Osteoblast (primary cell): ENCODE measurements around the gene TPRN. TPM values are rescaled to one million over a fixed set of nuclear protein-coding genes. Genes with fewer than 3 reads are reported as not detected.

Experiments used
- DNase-seq: peaks from one replicate; pipeline ENCODE4 v3.0.0; 2011; ENCODE audit warnings: low spot score, mixed read lengths; ENCODE audit not compliant: insufficient read length; ENCODE audit errors: missing footprints
- H2AFZ ChIP-seq: 2 replicates; pipeline ENCODE4 v1.6.0; 2011; ENCODE audit warnings: mild to moderate bottlenecking, low read length
- H3K27ac ChIP-seq: 2 replicates; pipeline ENCODE4 v1.5.1; 2011; ENCODE audit warnings: mild to moderate bottlenecking, low read depth, low read length, moderate library complexity
- H3K27me3 ChIP-seq: 2 replicates; pipeline ENCODE4 v1.6.0; 2012; ENCODE audit warnings: mild to moderate bottlenecking, control low read depth, inconsistent platforms, low read length, moderate library complexity; ENCODE audit not compliant: insufficient read depth
- H3K36me3 ChIP-seq: 2 replicates; pipeline ENCODE4 v1.5.1; 2011; ENCODE audit warnings: mild to moderate bottlenecking, low read length, control low read depth, moderate library complexity; ENCODE audit not compliant: insufficient read depth
- H3K4me1 ChIP-seq: 2 replicates; pipeline ENCODE4 v1.5.1; 2011; ENCODE audit warnings: mild to moderate bottlenecking, low read length, control low read depth, moderate library complexity; ENCODE audit not compliant: insufficient read depth
- H3K4me2 ChIP-seq: 2 replicates; pipeline ENCODE4 v1.6.0; 2011; ENCODE audit warnings: mild to moderate bottlenecking, low read length; ENCODE audit not compliant: insufficient read depth
- H3K4me3 ChIP-seq: fragments of 200-600 bp; sonication (generic); 3 replicates; pipeline ENCODE4 v1.5.1; 2012; ENCODE audit warnings: mild to moderate bottlenecking, low read length, inconsistent platforms; ENCODE audit not compliant: insufficient read depth
- H3K79me2 ChIP-seq: 2 replicates; pipeline ENCODE4 v1.6.0; 2012; ENCODE audit warnings: mild to moderate bottlenecking, low read length, control low read depth, inconsistent platforms; ENCODE audit not compliant: insufficient read depth
- H3K9me3 ChIP-seq: 2 replicates; pipeline ENCODE4 v1.5.1; 2011; ENCODE audit warnings: low read depth, low read length, control low read depth
- H4K20me1 ChIP-seq: 2 replicates; pipeline ENCODE4 v1.6.0; 2012; ENCODE audit warnings: mild to moderate bottlenecking, low read length, control low read depth; ENCODE audit not compliant: insufficient read depth
- total RNA-seq: library from RNA; depleted of rRNA; stranded (reverse); fragments of >200 nt; gene quantifications from 2 replicates; pipeline ENCODE4 v1.2.3, GENCODE V29; 2012
- TF ChIP-seq, protein P1 (sequence below): IDR thresholded peaks from 2 replicates; pipeline ENCODE4 v1.5.1; 2011; ENCODE audit warnings: mild to moderate bottlenecking, low read depth, low read length, moderate library complexity; ENCODE audit errors: extremely low read depth

Gene TPRN
- total RNA-seq, 1 donor = 10.5 TPM

DNA sequence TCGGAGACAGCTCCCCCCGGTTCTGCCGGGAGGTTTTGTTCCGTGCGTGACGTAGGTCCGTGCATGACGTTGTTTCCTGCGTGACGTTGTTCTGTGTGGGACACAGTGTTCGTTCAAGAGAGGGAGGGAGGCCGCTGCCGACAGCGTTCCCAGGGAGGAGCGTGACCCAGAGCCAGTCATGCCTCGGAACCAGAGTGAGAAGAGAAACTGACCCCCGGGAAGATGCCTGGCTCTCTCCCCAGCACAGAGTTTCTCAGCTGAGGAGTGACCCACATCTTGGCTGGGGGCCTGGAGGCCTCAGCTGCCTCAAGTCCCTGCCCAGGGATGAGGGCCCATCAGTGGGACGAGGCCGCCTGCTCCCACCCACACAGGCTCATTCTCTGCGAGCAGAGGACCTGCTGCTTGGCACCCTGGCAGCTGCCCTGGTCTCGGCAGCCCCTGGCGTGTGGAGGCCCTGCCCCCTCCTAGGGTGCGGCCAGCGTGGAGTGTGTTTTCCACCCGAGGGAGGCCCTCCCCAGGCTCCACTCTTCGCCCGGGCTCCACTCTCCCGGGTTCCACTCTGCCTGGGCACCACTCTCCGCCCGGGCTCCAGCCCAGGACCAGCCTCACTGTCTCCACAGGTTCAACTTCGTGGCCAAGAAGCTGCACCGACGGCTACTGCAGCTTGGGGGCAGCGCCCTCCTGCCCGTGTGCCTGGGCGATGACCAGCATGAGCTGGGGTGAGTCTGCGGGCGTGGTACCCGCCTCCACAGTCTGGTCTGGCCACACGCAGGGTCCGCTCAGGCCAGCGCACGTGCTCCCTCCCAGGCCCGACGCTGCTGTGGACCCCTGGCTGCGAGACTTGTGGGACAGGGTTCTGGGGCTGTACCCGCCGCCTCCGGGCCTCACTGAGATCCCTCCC lies 12.9 kb upstream of the TPRN start:
- no peak overlapping the region for H2AFZ ChIP-seq
- H4K20me1 ChIP-seq = no peaks in the 10 kb centered on the region
- H3K79me2 ChIP-seq = no peaks in the 10 kb centered on the region
- H3K36me3 ChIP-seq = peaks cover 2% of the 10 kb centered on the region
- H3K9me3 ChIP-seq = no peaks in the 10 kb centered on the region
- no peak overlapping the region for H3K4me3 ChIP-seq
- no peak for DNase-seq
- H3K4me2 ChIP-seq = no peak overlapping the region
- H3K27ac ChIP-seq = no peak overlapping the region
- TF ChIP-seq, protein P1, sequence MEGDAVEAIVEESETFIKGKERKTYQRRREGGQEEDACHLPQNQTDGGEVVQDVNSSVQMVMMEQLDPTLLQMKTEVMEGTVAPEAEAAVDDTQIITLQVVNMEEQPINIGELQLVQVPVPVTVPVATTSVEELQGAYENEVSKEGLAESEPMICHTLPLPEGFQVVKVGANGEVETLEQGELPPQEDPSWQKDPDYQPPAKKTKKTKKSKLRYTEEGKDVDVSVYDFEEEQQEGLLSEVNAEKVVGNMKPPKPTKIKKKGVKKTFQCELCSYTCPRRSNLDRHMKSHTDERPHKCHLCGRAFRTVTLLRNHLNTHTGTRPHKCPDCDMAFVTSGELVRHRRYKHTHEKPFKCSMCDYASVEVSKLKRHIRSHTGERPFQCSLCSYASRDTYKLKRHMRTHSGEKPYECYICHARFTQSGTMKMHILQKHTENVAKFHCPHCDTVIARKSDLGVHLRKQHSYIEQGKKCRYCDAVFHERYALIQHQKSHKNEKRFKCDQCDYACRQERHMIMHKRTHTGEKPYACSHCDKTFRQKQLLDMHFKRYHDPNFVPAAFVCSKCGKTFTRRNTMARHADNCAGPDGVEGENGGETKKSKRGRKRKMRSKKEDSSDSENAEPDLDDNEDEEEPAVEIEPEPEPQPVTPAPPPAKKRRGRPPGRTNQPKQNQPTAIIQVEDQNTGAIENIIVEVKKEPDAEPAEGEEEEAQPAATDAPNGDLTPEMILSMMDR = peak; percentile 7
- H3K4me1 ChIP-seq = peaks cover 6% of the 10 kb centered on the region
- H3K27me3 ChIP-seq = no peaks in the 10 kb centered on the region

DNA sequence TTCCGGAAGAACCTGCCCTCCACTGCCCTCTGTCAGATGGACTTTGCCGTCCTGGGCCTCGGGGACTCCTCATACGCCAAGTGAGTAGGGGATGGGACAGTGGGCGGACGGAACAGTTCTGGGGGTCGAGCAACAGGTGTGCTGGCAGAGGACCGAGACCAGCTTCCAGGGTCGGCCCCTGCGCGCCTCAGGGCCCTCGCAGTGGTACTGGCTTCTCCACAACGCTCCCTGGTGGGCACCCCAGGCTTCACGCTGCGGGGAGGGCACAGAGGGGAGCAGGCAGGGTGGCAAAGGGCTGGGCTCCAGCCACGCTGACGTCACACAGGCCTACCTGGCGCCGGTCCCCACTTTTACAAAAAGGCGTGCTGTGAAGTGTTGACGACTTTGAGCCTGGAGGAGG lies 12.0 kb upstream of the TPRN start:
- Histone ChIP-seq H3K79me2 (peaks cover 1% of the 10 kb centered on the region), H3K9me3 (no peaks in the 10 kb centered on the region), H3K27me3 (no peaks in the 10 kb centered on the region), H3K4me2 (no peak overlapping the region), H2AFZ (no peak overlapping the region), H3K27ac (no peak overlapping the region), H3K4me3 (no peak overlapping the region), H4K20me1 (no peaks in the 10 kb centered on the region), H3K4me1 (peaks cover 5% of the 10 kb centered on the region), H3K36me3 (peaks cover 2% of the 10 kb centered on the region)
- DNase-seq = no peak
- TF ChIP-seq, protein P1 = no peak

DNA sequence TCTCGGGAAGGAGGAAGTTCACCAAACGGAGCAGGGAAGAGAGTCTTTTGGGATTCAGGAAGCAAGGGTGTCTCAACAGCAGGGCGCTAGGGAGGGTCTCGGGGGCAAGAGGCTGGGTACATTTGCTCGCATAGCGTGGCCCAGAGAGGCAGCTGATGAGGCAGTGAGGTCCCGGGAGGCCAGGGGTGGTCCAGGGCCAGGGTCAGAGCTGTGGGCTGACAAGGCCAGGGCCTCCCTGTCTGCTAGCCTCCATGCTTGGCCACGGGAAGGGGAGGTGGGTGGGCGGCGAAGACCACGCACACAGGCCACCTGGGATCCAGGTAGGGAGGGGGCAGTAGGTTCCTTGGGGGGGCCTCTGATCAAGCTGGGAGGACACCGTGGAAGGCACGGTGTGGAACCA lies 11.0 kb upstream of the TPRN start:
- Histone ChIP-seq H2AFZ (no peak overlapping the region), H3K27ac (no peak overlapping the region), H3K27me3 (no peaks in the 10 kb centered on the region), H3K4me2 (no peak overlapping the region), H3K36me3 (peaks cover 2% of the 10 kb centered on the region), H4K20me1 (no peaks in the 10 kb centered on the region), H3K9me3 (no peaks in the 10 kb centered on the region), H3K4me3 (no peak overlapping the region), H3K4me1 (peaks cover 4% of the 10 kb centered on the region), H3K79me2 (peaks cover 11% of the 10 kb centered on the region)
- TF ChIP-seq, protein P1 = no peak
- no peak for DNase-seq

DNA sequence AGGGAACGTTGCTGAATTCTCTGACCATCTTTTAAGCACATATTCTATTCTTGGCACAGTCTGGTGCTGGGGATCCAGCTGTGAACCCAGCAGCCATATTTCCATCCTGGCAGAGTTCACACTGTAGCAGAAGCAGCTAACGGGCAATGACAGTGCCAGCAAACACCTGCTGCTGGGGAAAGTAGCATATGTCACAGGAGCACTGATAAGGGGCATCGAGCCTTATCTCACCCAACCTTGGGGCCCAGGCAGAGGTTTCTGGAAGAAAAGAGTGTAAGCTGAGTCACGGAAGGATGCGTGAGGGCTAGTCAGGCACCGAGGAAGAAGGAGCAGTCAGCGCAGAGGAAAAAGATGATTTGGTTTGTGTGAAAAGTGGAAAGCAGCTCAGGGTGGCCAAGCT lies 6.1 kb upstream of the TPRN start:
- DNase-seq = no peak
- H3K36me3 ChIP-seq = peaks cover 2% of the 10 kb centered on the region
- H3K9me3 ChIP-seq = no peaks in the 10 kb centered on the region
- H3K79me2 ChIP-seq = peaks cover 55% of the 10 kb centered on the region
- no peaks in the 10 kb centered on the region for H3K27me3 ChIP-seq
- H3K27ac ChIP-seq = no peak overlapping the region
- H3K4me2 ChIP-seq = peak overlapping the region; percentile 91
- TF ChIP-seq, protein P1 = no peak
- peaks cover 14% of the 10 kb centered on the region for H4K20me1 ChIP-seq
- H3K4me1 ChIP-seq = peaks cover 24% of the 10 kb centered on the region
- no peak overlapping the region for H2AFZ ChIP-seq
- H3K4me3 ChIP-seq = no peak overlapping the region
